Thyroid gland (tissue), 4 donors: ENCODE results near the gene BLVRB.

Source experiments
- CTCF ChIP-seq, 6 experiments: fragments of 200-600 bp in 3 of 6; fragments of 450-650 bp in 3 of 6; sonication (generic) in 3 of 6; IDR thresholded peaks; one replicate each; pipeline ENCODE4 v1.5.1; 2016 to 2019; ENCODE audit warnings: antibody characterized with exemption in 6 of 6, mild to moderate bottlenecking in 2 of 6, inconsistent platforms in 1 of 6, moderate library complexity in 1 of 6
- POLR2A ChIP-seq, 2 donors: fragments of 450-650 bp; IDR thresholded peaks; one replicate each; pipeline ENCODE4 v1.6.1; 2017; ENCODE audit warnings: antibody characterized with exemption in 2 of 2, mild to moderate bottlenecking in 2 of 2, moderate library complexity in 1 of 2

GRCh38 chr19:40512110-40512472 is 46.5 kb upstream of the BLVRB start:
- no peak for TF ChIP-seq CTCF (IDR thresholded peaks at IDR 0.05)
- TF ChIP-seq POLR2A (IDR thresholded peaks at IDR 0.05) = no peak
